Mesodermal cell (in vitro differentiated cells): ENCODE measurements around the gene MTG2.

Experiments used
- H3K27ac ChIP-seq: 2 replicates; pipeline ENCODE4 v1.7.0; 2013; ENCODE audit warnings: mild to moderate bottlenecking, low read depth, low read length, moderate library complexity; ENCODE audit not compliant: severe bottlenecking
- H3K36me3 ChIP-seq: 2 replicates; pipeline ENCODE4 v1.7.1; 2013; ENCODE audit warnings: mild to moderate bottlenecking, low read length, moderate library complexity; ENCODE audit not compliant: control insufficient read depth, insufficient read depth
- H3K4me1 ChIP-seq: one replicate; pipeline ENCODE4 v1.7.1; 2013; ENCODE audit warnings: mild to moderate bottlenecking, low read length; ENCODE audit not compliant: insufficient read depth, control insufficient read depth, poor library complexity, severe bottlenecking
- H3K4me3 ChIP-seq: 2 replicates; pipeline ENCODE4 v1.7.0; 2013; ENCODE audit warnings: low read length, control low read depth, mild to moderate bottlenecking; ENCODE audit not compliant: insufficient read depth, poor library complexity, severe bottlenecking; ENCODE audit errors: extremely low read depth
- H3K9me3 ChIP-seq: 2 replicates; pipeline ENCODE4 v1.7.1; 2013; ENCODE audit warnings: mild to moderate bottlenecking, low read length, moderate library complexity; ENCODE audit not compliant: control insufficient read depth
- WGBS, 2 experiments: methylation state at CpG; one replicate each; pipeline ENCODE4 v1.1.5; 2013; ENCODE audit warnings: missing lambda C conversion rate in 2 of 2; ENCODE audit not compliant: insufficient coverage in 2 of 2; 5-methylcytosine and 5-hydroxymethylcytosine counted together

MTG2 gene

GRCh38 chr20:62236766-62237513 is 54.1 kb downstream of the MTG2 start:
- WGBS, 2 experiments: 62 to 64% methylated on average over 21 to 24 of the region's 28 CpGs

GRCh38 chr20:62237514-62237800 is 54.6 kb downstream of the MTG2 start:
- Histone ChIP-seq H3K9me3 (no peaks in the 10 kb centered on the region), H3K36me3 (peaks cover 11% of the 10 kb centered on the region), H3K4me3 (no peak overlapping the region), H3K27ac (no peak overlapping the region), H3K4me1 (no peaks in the 10 kb centered on the region)
- 60 to 100% methylated on average over 1 of the region's 1 CpG for WGBS, 2 experiments

More at GRCh38 chr20:62236766-62237513, 54.1 kb downstream of the MTG2 start:
- H3K27ac ChIP-seq: peak overlapping the region; percentile 62
- H3K36me3 ChIP-seq: peaks cover 9% of the 10 kb centered on the region
- H3K9me3 ChIP-seq: no peaks in the 10 kb centered on the region
- no peak overlapping the region for H3K4me3 ChIP-seq
- no peaks in the 10 kb centered on the region for H3K4me1 ChIP-seq

GRCh38 chr20:62237801-62238568 is 55.2 kb downstream of the MTG2 start, which contains the start of gene OSBPL2:
OSBPL2 (plus strand) TSS chr20:62238521; CDS start chr20:62256185, 17,664 bp downstream.
- Histone ChIP-seq H3K36me3 (peaks cover 16% of the 10 kb centered on the region), H3K4me1 (no peaks in the 10 kb centered on the region), H3K9me3 (no peaks in the 10 kb centered on the region), H3K27ac (no peak within 1 kb of the TSS), H3K4me3 (peak within 1 kb of the TSS; percentile 67)
- WGBS, 2 experiments: 3 to 14% methylated on average over 18 to 55 of the region's 55 CpGs

GRCh38 chr20:62238569-62239277 is 55.9 kb downstream of the MTG2 start:
- 3% methylated on average over 31 to 33 of the region's 70 CpGs for WGBS, 2 experiments
- no peaks in the 10 kb centered on the region for H3K4me1 ChIP-seq
- H3K27ac ChIP-seq: no peak overlapping the region
- peak overlapping the region; percentile 67 for H3K4me3 ChIP-seq
- H3K9me3 ChIP-seq: no peaks in the 10 kb centered on the region
- H3K36me3 ChIP-seq: peaks cover 22% of the 10 kb centered on the region

- Histone ChIP-seq H3K4me3 (peak overlapping the region; percentile 67), H3K36me3 (peaks cover 28% of the 10 kb centered on the region), H3K4me1 (no peaks in the 10 kb centered on the region), H3K27ac (no peak overlapping the region), H3K9me3 (no peaks in the 10 kb centered on the region)
- WGBS, 2 experiments: 67% methylated on average over 19 to 22 of the region's 23 CpGs
Measured at GRCh38 chr20:62239278-62239879, 56.6 kb downstream of the MTG2 start.

- 97 to 100% methylated on average over 10 to 11 of the region's 13 CpGs for WGBS, 2 experiments
- H3K4me1 ChIP-seq: no peaks in the 10 kb centered on the region
- peaks cover 28% of the 10 kb centered on the region for H3K36me3 ChIP-seq
- no peak overlapping the region for H3K27ac ChIP-seq
- H3K9me3 ChIP-seq: no peaks in the 10 kb centered on the region
- H3K4me3 ChIP-seq: no peak overlapping the region
Measured at GRCh38 chr20:62240020-62240685, 57.3 kb downstream of the MTG2 start.

GRCh38 chr20:62241506-62241905 is 58.7 kb downstream of the MTG2 start:
- Histone ChIP-seq H3K9me3 (no peaks in the 10 kb centered on the region), H3K4me3 (no peak overlapping the region), H3K4me1 (no peaks in the 10 kb centered on the region), H3K27ac (no peak overlapping the region), H3K36me3 (peaks cover 28% of the 10 kb centered on the region)
- 96% methylated on average over 7 to 10 of the region's 10 CpGs for WGBS, 2 experiments

- 95 to 96% methylated on average over 6 of the region's 6 CpGs for WGBS, 2 experiments
- peaks cover 28% of the 10 kb centered on the region for H3K36me3 ChIP-seq
- no peaks in the 10 kb centered on the region for H3K9me3 ChIP-seq
- no peak overlapping the region for H3K4me3 ChIP-seq
- H3K4me1 ChIP-seq: no peaks in the 10 kb centered on the region
- no peak overlapping the region for H3K27ac ChIP-seq
Measured at GRCh38 chr20:62242176-62242575, 59.3 kb downstream of the MTG2 start.

- Histone ChIP-seq H3K27ac (no peak overlapping the region), H3K4me3 (no peak overlapping the region), H3K4me1 (no peaks in the 10 kb centered on the region), H3K36me3 (peaks cover 28% of the 10 kb centered on the region), H3K9me3 (no peaks in the 10 kb centered on the region)
- 89 to 90% methylated on average over 18 to 21 of the region's 22 CpGs for WGBS, 2 experiments
Measured at GRCh38 chr20:62243106-62243505, 60.3 kb downstream of the MTG2 start.

- Histone ChIP-seq H3K4me1 (no peaks in the 10 kb centered on the region), H3K36me3 (peaks cover 28% of the 10 kb centered on the region), H3K9me3 (no peaks in the 10 kb centered on the region), H3K27ac (no peak overlapping the region), H3K4me3 (no peak overlapping the region)
- WGBS, 2 experiments: 90 to 95% methylated on average over 10 to 17 of the region's 21 CpGs
Measured at GRCh38 chr20:62243906-62244515, 61.2 kb downstream of the MTG2 start.
